Lower leg skin (tissue), 3 donors: ENCODE measurements around the gene PRRG1.

Experiments
- CTCF ChIP-seq, 3 donors: fragments of 450-650 bp; IDR thresholded peaks; one replicate each; pipeline ENCODE4 v1.5.1; 2016; ENCODE audit warnings: antibody characterized with exemption in 3 of 3, mild to moderate bottlenecking in 3 of 3, moderate library complexity in 2 of 3
- POLR2A ChIP-seq, 2 donors: fragments of 450-650 bp; IDR thresholded peaks; one replicate each; pipeline ENCODE4 v1.6.1; 2016 to 2017; ENCODE audit warnings: antibody characterized with exemption in 2 of 2, mild to moderate bottlenecking in 1 of 2, moderate library complexity in 1 of 2

DNA sequence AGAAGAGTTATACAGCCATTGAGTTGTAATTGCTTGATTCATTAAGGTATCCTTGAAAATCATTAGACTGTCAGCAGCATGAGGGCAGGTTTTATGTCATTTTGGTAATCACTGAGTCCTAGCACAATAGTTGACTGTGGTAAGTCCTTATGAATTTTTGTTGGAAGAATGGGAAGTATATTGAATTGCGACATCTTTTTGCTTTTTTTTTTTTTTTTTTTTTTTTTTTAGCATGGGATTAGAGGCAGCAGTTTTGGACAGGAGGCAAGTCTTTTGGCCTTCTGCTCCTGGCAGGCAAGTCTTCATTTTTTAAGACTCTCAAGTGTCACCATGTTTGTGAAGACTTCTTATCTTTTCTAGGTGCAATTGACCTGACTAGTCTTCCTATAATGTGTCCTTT is 29.7 kb downstream of the PRRG1 start:
- TF ChIP-seq POLR2A (IDR thresholded peaks at IDR 0.05) (no peak), CTCF (IDR thresholded peaks at IDR 0.05) (no peak)
